Measurements from ENCODE around the gene ACTL8. TPM values are rescaled to one million over a fixed set of nuclear protein-coding genes. Genes with fewer than 3 reads are reported as not detected.

The ACTL8 gene
- total and polyA plus RNA-seq, 2 of the 4 experiments (the other 2 are of a cell fraction), result under 0.01 to 0.07 TPM

DNA sequence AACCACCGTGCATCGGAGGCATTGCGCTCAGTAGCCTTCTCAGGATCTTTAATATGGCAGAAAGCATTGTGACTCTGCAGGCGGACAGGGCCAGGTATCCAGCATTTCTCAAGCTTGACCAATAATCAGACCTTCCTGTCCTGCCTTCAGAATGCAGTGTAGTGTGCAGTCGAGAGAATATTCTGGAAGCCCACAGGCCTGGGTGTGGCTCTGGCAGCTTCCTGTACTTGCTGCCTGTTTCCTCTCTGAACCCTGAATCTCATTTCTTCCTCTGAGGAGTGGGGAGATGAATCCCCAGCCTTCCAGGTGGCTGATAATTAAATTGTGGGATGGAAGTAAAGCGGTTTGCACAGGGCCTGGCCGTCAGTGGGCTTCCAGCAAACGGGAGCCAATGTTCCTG is 42.3 kb downstream of the ACTL8 start:
- H3K4me1 ChIP-seq (ENCODE audit: control insufficient read depth, insufficient read depth, low read length), result no peaks in the 10 kb centered on the region
- no peak overlapping the region for H3K27ac ChIP-seq (ENCODE audit: insufficient read depth, low read length)
- no peak overlapping the region for H3K18ac ChIP-seq (ENCODE audit: low read depth, low read length)
- TF ChIP-seq NFE2L2 (IDR thresholded peaks at IDR 0.05; ENCODE audit: low read depth, low read length) (no peak), RAD21 (IDR thresholded peaks at IDR 0.05; ENCODE audit: low read length) (no peak), ELK1 (IDR thresholded peaks at IDR 0.05; ENCODE audit: borderline replicate concordance, low read depth, low read length) (no peak), RCOR1 (IDR thresholded peaks at IDR 0.05; ENCODE audit: insufficient replicate concordance, low read length) (no peak)
- intact Hi-C loops (cut with micrococcal nuclease), result no loop called here
- DNase-seq (no peak), ATAC-seq (ENCODE audit: low read depth) (no peak)
- no peak overlapping the region for H2AFZ ChIP-seq (replicated peaks; ENCODE audit: low read length, poor library complexity)
- ChIA-PET CTCF (no interaction called here), POLR2A (ENCODE audit: unreplicated experiment) (no interaction called here)
- H3K14ac ChIP-seq (replicated peaks; ENCODE audit: low read depth, low read length), result no peak overlapping the region
- H2AK5ac ChIP-seq (ENCODE audit: low read depth, low read length), result no peak overlapping the region
- H3K9me3 ChIP-seq (ENCODE audit: control insufficient read depth, insufficient read depth, low read length), result no peaks in the 10 kb centered on the region
- H3K4me3 ChIP-seq (ENCODE audit: insufficient read depth, low read depth, low read length), result no peak overlapping the region
- no peak overlapping the region for H3K4me2 ChIP-seq (ENCODE audit: low read depth, low read length)
- H3K27me3 ChIP-seq (ENCODE audit: control insufficient read depth, insufficient read depth, low read length), result peaks cover 6% of the 10 kb centered on the region; the same call in 1 of the 2 replicates
- H3K9ac ChIP-seq (ENCODE audit: low read depth, low read length), result no peak overlapping the region
- H4K5ac ChIP-seq (ENCODE audit: low read depth, low read length), result no peak overlapping the region
- no peak overlapping the region for H2BK20ac ChIP-seq (ENCODE audit: low read depth, low read length)
- dilution Hi-C loops (cut with HindIII; ENCODE audit: low sequenced_read_pairs, unreplicated experiment), result no loop called here
- H3K36me3 ChIP-seq (ENCODE audit: control insufficient read depth, insufficient read depth, low read length), result no peaks in the 10 kb centered on the region
- H3K79me1 ChIP-seq (ENCODE audit: low read depth in 1 of 2, low read length in 2 of 2), result no peaks in the 10 kb centered on the region
- in situ Hi-C loops (cut with MboI; ENCODE audit: low sequenced_read_pairs), result no loop called here
- no peak overlapping the region for H3K56ac ChIP-seq (ENCODE audit: extremely low read depth, insufficient read depth, low read length)
- no peaks in the 10 kb centered on the region for H3K9me1 ChIP-seq (ENCODE audit: insufficient read depth, low read length)
- H2BK5ac ChIP-seq (ENCODE audit: low read depth, low read length, poor library complexity, severe bottlenecking), result no peak overlapping the region
- no peak overlapping the region for H3K23ac ChIP-seq (ENCODE audit: low read depth, low read length)
- H4K20me1 ChIP-seq (ENCODE audit: insufficient read depth, low read length), result no peaks in the 10 kb centered on the region
- no peak overlapping the region for H3K4ac ChIP-seq (ENCODE audit: low read depth, low read length)
- no peak overlapping the region for H2AK9ac ChIP-seq (replicated peaks; ENCODE audit: low read depth, low read length, poor library complexity)
- H2BK15ac ChIP-seq (ENCODE audit: low read depth, low read length), result no peak overlapping the region
- no peak overlapping the region for H4K91ac ChIP-seq (ENCODE audit: insufficient read depth, low read depth, low read length)
- H4K8ac ChIP-seq (ENCODE audit: low read depth in 2 of 2, low read length in 2 of 2), result no peak overlapping the region
- WGBS, 2 experiments (ENCODE audit: extremely low coverage in 2 of 2, insufficient read length in 1 of 2), result 94% methylated on average over 3 of the region's 8 CpGs; no CpG with 5 or more reads in 1 of the 2 experiments
- no TSS peak for BruUV-seq (replicated peaks)
- no peak overlapping the region for H2BK120ac ChIP-seq (ENCODE audit: low read depth, low read length)

Data from IMR-90 (cell line).